GM18867 (cell line): ENCODE results near the gene MAD1L1.
"Not testable (repeated sequence)": the region's sequence is repeated elsewhere in the genome, so short reads cannot be mapped to it uniquely, and the experiment has no call there.

ENCODE experiments used
- ATAC-seq: cut with Tn5 transposase; IDR thresholded peaks from one replicate; pipeline ENCODE4 v1.9.1; 2021; ENCODE audit warnings: mild to moderate bottlenecking, moderate library complexity; ENCODE audit not compliant: unreplicated experiment

Gene MAD1L1

GRCh38 chr7:1937252-1937605, 295.5 kb downstream of the MAD1L1 start:
- ATAC-seq: no peak

GRCh38 chr7:1936531-1937251, 296.1 kb downstream of the MAD1L1 start:
- no peak for ATAC-seq

DNA sequence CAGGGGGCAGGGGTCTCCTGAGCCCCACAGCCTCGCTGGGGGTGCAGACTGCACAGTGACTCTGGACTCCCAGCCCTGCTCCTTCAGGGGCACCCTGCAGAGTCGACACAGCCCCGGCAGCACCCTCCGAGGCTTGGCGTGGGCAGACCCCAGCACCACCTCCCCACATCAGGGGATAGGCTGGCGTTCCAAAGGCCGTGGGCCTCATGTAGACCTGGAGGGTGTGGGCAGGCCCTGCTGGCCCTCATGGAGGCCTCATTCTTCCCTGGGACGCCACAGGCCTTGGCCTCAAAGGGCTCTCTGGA, 296.8 kb downstream of the MAD1L1 start:
- no peak for ATAC-seq

DNA sequence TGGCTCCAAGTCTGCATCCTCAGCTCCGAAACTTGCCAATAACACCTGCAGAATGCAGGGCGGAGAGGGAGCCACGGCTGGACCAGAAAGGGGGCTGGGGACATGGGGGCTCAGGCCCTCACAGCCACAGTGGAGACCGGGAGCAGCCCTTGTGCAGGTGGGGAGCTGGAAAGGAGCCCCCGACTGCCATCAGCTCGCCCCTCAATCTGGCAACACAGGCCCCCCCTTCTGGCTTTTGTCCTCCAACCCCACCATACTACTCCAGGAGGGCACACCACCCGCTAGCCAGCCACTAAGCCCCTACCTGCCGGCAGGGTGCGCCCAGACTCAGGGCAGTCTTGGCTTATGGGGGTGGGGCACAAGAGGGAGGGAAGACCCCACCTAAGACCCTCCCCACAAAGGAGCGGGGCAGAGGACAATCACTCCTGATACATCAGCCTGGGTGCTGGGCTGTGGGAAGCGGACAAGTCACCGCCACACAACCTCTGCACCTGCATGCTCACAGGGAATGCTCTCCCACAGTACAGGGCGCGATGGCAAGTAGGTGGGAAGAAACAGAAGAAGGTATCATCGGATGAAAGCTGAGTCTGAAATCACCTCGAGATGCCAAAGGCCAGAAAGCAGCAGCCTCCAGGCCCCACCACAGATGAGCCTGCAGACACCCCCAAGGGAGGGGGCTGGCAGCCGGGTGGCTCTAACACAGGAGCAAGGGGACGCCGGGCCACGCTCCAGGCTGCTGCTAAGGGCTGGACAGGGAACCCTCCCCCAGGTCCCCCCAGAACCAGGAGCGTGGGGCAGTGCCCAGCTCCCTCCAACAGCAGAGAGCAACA, 297.4 kb downstream of the MAD1L1 start:
- ATAC-seq: no peak

DNA sequence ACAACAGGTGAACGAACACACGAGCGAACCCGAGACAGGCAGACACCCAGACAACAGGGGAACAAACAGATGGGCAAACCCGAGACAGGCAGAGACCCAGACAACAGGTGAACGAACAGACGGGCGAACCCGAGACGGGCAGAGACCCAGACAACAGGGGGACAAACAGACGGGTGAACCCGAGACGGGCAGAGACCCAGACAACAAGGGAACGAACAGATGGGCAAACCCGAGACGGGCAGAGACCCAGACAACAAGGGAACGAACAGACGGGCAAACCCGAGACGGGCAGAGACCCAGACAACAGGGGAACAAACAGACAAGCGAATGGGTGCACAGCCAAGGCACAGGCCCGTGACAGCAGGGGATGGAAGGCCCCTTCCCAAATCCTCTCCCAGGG, 298.0 kb downstream of the MAD1L1 start:
- no peak for ATAC-seq

DNA sequence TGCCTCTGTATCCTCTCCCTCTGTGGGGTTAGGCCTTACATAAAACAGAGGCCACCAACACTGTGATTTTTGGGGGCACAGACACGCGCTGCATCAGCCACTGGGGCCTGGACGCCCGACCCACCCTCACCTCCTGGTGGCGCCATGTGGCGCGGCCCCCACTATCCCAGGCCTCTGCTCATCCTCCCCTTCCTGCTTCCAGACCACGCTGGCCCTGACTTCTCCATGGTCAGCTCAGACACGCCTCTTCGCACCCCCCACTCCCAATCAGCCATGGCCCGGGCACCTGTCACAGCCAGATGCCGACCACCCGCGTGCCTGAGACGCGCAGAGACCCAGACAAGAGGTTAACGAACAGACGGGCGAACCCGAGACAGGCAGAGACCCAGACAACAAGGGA, 298.7 kb downstream of the MAD1L1 start:
- ATAC-seq: no peak

DNA sequence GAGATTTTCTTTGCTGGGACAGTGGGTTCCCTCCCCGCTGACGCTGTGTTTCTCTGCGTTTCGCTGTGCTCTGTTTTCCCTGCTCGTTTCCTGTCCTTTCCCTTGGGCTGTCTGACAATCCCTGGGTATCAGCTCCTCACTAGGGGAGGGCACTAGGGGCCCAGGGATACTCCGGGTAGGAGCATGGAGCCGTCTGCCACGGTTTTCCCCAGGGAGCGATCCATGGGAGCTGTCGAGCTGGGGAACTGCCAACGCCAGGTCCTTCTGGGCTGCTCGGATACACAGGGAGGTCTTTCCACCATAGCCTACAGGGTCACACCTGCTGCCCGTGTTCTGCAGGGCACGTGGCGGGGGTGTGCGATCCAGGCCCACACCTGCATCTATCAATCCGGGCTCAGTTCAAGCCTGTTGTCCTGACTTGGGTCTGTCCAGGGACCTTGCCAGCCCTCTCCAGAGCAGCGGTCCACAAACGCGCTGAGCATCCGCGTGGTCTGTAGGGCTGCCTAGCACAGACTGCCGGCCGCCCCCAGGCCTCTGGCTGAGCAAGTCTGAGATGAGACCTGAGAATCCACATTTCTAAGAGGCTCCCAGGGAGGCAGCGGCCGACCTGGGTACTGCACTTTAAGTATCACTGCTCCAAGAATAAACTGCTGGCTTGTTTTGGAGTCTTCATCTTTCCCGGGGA, 299.5 kb downstream of the MAD1L1 start:
- ATAC-seq: no peak

DNA sequence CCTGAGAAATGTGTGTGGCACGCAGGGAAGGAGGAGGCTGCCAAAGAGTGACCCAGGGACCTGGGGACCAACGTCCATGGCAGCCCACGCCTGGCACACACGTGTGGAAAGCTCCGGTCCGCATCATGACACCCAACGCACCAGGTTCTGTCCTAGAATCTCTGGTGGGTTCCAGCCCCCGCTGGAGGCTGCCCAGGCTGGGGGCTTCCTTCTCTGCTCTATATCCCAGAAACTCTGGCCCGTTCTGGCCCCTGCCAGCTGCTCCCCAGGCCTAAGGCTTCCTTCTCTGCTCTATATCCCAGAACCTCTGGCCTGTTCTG, 300.8 kb downstream of the MAD1L1 start:
- no peak for ATAC-seq

DNA sequence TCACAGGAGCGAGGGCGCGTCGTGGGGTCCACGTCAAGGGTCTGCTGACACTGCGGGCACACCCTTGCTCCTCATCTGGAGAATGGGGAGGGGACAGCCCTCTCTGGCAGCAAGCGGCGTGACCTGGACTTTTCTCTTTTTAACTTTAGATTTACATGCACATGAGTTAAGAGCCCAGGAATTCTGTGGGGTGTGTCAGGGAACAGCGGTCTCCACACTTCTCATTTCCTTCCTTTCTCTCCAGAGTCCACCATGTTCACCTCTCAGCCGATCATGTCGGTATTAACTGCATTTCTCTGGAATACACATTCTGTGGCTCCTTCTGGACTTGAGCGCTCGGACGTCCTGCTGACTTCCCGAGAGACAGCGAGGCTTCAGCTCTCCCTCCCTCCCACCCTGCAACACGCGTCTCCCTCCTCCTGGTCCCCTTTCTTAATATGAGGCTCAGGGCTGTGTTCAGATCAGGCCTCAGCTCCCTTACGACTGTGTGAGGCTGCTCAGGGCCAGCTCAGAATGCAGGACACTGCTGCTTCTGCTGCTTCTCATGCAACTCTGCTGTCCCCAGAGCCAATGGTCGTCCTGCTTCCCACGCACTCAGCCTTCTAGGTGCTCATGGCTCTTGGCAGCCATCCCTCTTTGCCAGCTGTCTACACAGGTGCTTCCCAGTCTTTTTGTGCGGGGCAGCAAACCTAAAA, 301.3 kb downstream of the MAD1L1 start:
- ATAC-seq: no peak

- ATAC-seq: no peak
Measured at GRCh38 chr7:1930381-1931065, 302.2 kb downstream of the MAD1L1 start.

GRCh38 chr7:1929349-1929925, 303.3 kb downstream of the MAD1L1 start:
- not testable (repeated sequence) for ATAC-seq

GRCh38 chr7:1928645-1929348, 303.9 kb downstream of the MAD1L1 start:
- ATAC-seq: no peak

DNA sequence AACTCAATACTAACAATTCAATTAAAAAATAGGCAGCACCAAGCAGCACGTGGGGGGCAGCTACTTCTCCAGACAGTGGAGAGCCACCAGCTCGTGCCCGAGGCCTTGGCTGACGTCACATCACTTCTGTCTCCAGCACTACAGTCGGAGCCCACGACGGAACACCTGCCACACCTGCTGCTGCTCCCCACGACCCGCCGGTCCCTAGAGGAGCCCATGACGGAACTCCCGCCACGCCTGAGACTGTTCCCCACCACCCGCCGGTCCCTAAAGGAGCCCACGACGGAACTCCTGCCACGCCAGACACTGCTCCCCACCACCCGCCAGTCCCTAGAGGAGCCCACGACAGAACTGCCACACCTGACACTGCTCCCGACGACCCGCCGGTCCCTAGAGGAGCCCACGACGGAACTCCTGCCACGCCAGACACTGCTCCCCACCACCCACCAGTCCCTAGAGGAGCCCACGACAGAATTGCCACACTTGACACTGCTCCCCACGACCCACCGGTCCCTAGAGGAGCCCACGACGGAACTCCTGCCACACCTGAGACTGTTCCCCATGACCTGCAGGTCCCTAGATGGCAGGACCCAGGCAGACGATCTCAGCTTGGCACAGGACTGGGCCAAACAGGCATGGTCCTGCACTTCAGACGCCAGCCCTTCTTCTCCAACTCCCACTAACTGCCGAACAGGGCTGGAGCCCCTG, 304.7 kb downstream of the MAD1L1 start:
- no peak for ATAC-seq

DNA sequence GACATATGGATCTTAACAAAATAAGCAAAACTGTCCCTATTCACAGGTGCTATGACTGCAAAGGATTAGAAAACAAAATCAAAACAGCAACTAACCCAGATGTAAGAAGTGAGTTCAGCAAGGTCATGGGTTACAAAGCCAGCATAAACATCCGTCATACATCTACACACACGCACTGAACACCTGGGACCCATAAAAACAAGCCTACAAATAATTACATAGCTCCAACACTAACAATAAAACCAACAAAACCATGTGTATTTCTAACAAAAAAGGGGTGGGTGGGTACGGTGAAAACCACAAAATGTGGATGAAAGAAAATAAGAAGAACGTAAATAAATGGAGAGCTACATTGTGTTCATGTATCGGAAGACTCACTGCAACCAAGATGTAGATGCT, 305.8 kb downstream of the MAD1L1 start:
- ATAC-seq: no peak

GRCh38 chr7:1925973-1926907, 306.5 kb downstream of the MAD1L1 start:
- ATAC-seq: no peak

DNA sequence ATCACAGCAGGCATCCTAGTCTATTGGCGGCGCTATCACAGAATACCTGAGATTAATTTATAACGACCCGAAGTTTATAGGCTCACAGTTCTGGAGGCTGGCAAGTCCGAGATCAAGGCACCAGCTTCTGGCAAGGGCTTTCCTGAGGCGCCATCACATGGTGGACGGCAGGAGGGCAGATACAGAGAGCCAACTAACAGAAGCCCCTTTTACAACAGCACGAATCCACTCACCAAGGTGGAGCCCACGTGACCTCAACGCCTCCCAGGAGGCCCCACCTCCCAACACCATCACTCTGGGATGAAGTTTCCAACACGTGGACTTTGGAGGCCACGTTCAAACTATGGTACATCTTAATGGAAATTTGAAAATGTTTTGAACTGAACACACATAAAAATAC, 307.4 kb downstream of the MAD1L1 start:
- no peak for ATAC-seq

DNA sequence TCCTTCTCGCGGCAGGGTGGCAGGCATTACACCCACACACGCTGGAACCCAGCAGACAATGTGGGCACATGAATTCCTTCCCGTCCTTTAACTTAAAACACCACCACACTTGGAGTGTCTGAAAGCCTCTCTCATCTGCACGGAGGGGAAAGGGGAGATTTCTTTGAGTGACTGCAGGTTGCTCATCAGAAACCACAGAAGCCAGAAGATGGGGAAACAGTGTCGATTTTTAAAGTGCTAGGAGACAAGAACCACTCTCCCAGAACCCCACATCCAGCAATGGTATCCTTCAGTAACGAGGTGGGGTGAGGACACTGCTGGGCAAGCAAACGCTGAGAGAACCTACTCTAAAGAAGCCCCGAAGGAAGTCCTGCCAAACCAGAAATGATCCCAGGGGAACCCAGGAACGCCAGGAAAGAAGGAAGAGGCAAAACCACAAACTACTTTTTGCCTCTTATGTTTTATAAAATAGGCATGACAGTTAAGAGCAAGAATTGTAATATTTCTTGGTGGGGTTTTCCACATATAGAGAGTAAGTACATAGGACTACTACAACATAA, 308.4 kb downstream of the MAD1L1 start:
- ATAC-seq: no peak
